ENCODE results near the gene ANO2.

The ANO2 gene

GRCh38 chr12:5921027-5921909, 23.8 kb downstream of the ANO2 start:
- Histone ChIP-seq H3K4me1 (ENCODE audit: low read length) (no peaks in the 10 kb centered on the region), H3K4me3 (ENCODE audit: low read length) (no peak overlapping the region), H3K9me3 (ENCODE audit: insufficient read depth, low read length) (no peaks in the 10 kb centered on the region), H4K20me1 (ENCODE audit: insufficient read depth, low read length) (no peaks in the 10 kb centered on the region), H3K27ac (ENCODE audit: low read length) (no peak overlapping the region), H3K9ac (ENCODE audit: low read length) (no peak overlapping the region), H3K27me3 (ENCODE audit: low read depth, low read length) (no peaks in the 10 kb centered on the region), H3K79me2 (ENCODE audit: low read length) (no peaks in the 10 kb centered on the region), H3K36me3 (replicated peaks; ENCODE audit: low read depth, low read length) (no peaks in the 10 kb centered on the region), H2AFZ (ENCODE audit: low read depth, low read length) (no peak overlapping the region), H3K4me2 (ENCODE audit: low read length) (no peak overlapping the region)
- TF ChIP-seq EZH2phosphoT487 (IDR thresholded peaks at IDR 0.05; ENCODE audit: low read depth) (no peak), CTCF (IDR thresholded peaks at IDR 0.05; ENCODE audit: low read depth, low read length) (no peak)

GRCh38 chr12:5916785-5917290, 28.2 kb downstream of the ANO2 start:
- no peaks in the 10 kb centered on the region for H3K79me2 ChIP-seq (ENCODE audit: low read length)
- no peaks in the 10 kb centered on the region for H3K36me3 ChIP-seq (replicated peaks; ENCODE audit: low read depth, low read length)
- H3K27ac ChIP-seq (ENCODE audit: low read length), result no peak overlapping the region
- no peaks in the 10 kb centered on the region for H4K20me1 ChIP-seq (ENCODE audit: insufficient read depth, low read length)
- no peak overlapping the region for H2AFZ ChIP-seq (ENCODE audit: low read depth, low read length)
- no peak overlapping the region for H3K9ac ChIP-seq (ENCODE audit: low read length)
- H3K4me2 ChIP-seq (ENCODE audit: low read length), result no peak overlapping the region
- TF ChIP-seq CTCF (IDR thresholded peaks at IDR 0.05; ENCODE audit: low read depth, low read length), result no peak
- no peak for TF ChIP-seq EZH2phosphoT487 (IDR thresholded peaks at IDR 0.05; ENCODE audit: low read depth)
- H3K4me3 ChIP-seq (ENCODE audit: low read length), result no peak overlapping the region
- H3K9me3 ChIP-seq (ENCODE audit: insufficient read depth, low read length), result no peaks in the 10 kb centered on the region
- peaks cover 12% of the 10 kb centered on the region; the same call in 1 of the 2 replicates for H3K27me3 ChIP-seq (ENCODE audit: low read depth, low read length)
- H3K4me1 ChIP-seq (ENCODE audit: low read length), result no peaks in the 10 kb centered on the region

- no peaks in the 10 kb centered on the region for H3K9me3 ChIP-seq (ENCODE audit: insufficient read depth, low read length)
- TF ChIP-seq EZH2phosphoT487 (IDR thresholded peaks at IDR 0.05; ENCODE audit: low read depth) (no peak), CTCF (IDR thresholded peaks at IDR 0.05; ENCODE audit: low read depth, low read length) (no peak)
- H3K79me2 ChIP-seq (ENCODE audit: low read length), result no peaks in the 10 kb centered on the region
- no peak overlapping the region for H3K27ac ChIP-seq (ENCODE audit: low read length)
- no peak overlapping the region for H2AFZ ChIP-seq (ENCODE audit: low read depth, low read length)
- H3K36me3 ChIP-seq (replicated peaks; ENCODE audit: low read depth, low read length), result no peaks in the 10 kb centered on the region
- H3K4me1 ChIP-seq (ENCODE audit: low read length), result no peaks in the 10 kb centered on the region
- H3K9ac ChIP-seq (ENCODE audit: low read length), result no peak overlapping the region
- H3K4me2 ChIP-seq (ENCODE audit: low read length), result no peak overlapping the region
- H3K27me3 ChIP-seq (ENCODE audit: low read depth, low read length), result peaks cover 21% of the 10 kb centered on the region
- no peaks in the 10 kb centered on the region for H4K20me1 ChIP-seq (ENCODE audit: insufficient read depth, low read length)
- H3K4me3 ChIP-seq (ENCODE audit: low read length), result no peak overlapping the region
Measured at GRCh38 chr12:5915511-5915910, 29.5 kb downstream of the ANO2 start.

- Histone ChIP-seq H3K4me3 (ENCODE audit: low read length) (no peak overlapping the region), H3K9ac (ENCODE audit: low read length) (no peak overlapping the region)
- TF ChIP-seq CTCF (IDR thresholded peaks at IDR 0.05; ENCODE audit: low read depth, low read length) (no peak), EZH2phosphoT487 (IDR thresholded peaks at IDR 0.05; ENCODE audit: low read depth) (no peak)
Measured at GRCh38 chr12:5914387-5915149, 30.5 kb downstream of the ANO2 start.

More at GRCh38 chr12:5914387-5915149, 30.5 kb downstream of the ANO2 start:
- H3K27me3 ChIP-seq (ENCODE audit: low read depth, low read length), result peaks cover 23% of the 10 kb centered on the region
- no peaks in the 10 kb centered on the region for H3K4me1 ChIP-seq (ENCODE audit: low read length)
- no peaks in the 10 kb centered on the region for H4K20me1 ChIP-seq (ENCODE audit: insufficient read depth, low read length)
- no peak overlapping the region for H2AFZ ChIP-seq (ENCODE audit: low read depth, low read length)
- H3K27ac ChIP-seq (ENCODE audit: low read length), result no peak overlapping the region
- H3K4me2 ChIP-seq (ENCODE audit: low read length), result no peak overlapping the region
- no peaks in the 10 kb centered on the region for H3K9me3 ChIP-seq (ENCODE audit: insufficient read depth, low read length)
- H3K79me2 ChIP-seq (ENCODE audit: low read length), result no peaks in the 10 kb centered on the region
- no peaks in the 10 kb centered on the region for H3K36me3 ChIP-seq (replicated peaks; ENCODE audit: low read depth, low read length)
